Adrenal gland (tissue), 12 donors: Measurements from ENCODE around the gene ALDH18A1. TPM values are rescaled to one million over a fixed set of nuclear protein-coding genes. Genes with fewer than 3 reads are reported as not detected.

Experiments
- DNase-seq, 7 donors: peaks; one replicate each; pipeline ENCODE4 v3.0.0-alpha.2; 2019 to 2020
- H3K27ac ChIP-seq, 5 donors: fragments of 200-600 bp; sonication (generic) in 4 of 5; 1 replicate in 3 of 5; 2 replicates in 2 of 5; pipeline versions ENCODE4 v1.5.1 to v1.8.0; 2016 to 2020; ENCODE audit warnings: mild to moderate bottlenecking in 1 of 5
- H3K27me3 ChIP-seq: fragments of 200-600 bp; 2 replicates; pipeline ENCODE4 v1.8.0; 2021
- H3K36me3 ChIP-seq, 2 donors: fragments of 200-600 bp; replicated peaks in 1 of 2; 1 replicate in 1 of 2; 2 replicates in 1 of 2; pipeline versions ENCODE4 v1.5.1 to v1.8.0; 2018 to 2022
- H3K4me1 ChIP-seq, 2 donors: fragments of 200-600 bp; replicated peaks in 1 of 2; 1 replicate in 1 of 2; 2 replicates in 1 of 2; pipeline versions ENCODE4 v1.5.1 to v1.8.0; 2018 to 2021
- H3K4me3 ChIP-seq, 4 donors: fragments of 200-600 bp; sonication (generic) in 3 of 4; one replicate each; pipeline ENCODE4 v1.5.1; 2016 to 2018
- H3K9me3 ChIP-seq, 3 donors: fragments of 200-600 bp; sonication (generic) in 1 of 3; replicated peaks in 1 of 3; 1 replicate in 2 of 3; 2 replicates in 1 of 3; pipeline versions ENCODE4 v1.5.1 to v1.8.0; 2016 to 2021
- POLR2A ChIP-seq, 2 donors: fragments of 450-650 bp; IDR thresholded peaks; one replicate each; pipeline ENCODE4 v1.6.1; 2017; ENCODE audit warnings: antibody characterized with exemption in 2 of 2, mild to moderate bottlenecking in 2 of 2, moderate library complexity in 1 of 2
- WGBS, 4 donors: extraction: QIAGEN DNeasy Blood & Tissue Kit in 2 of 4; methylation state at CpG; one replicate each; pipeline versions ENCODE4 v1.1.5 to v1.1.7; 2013 to 2017; 5-methylcytosine and 5-hydroxymethylcytosine counted together
- intact Hi-C, 2 donors: fragments of 100-400 bp; cut with DNase I; formaldehyde crosslinking; loops; one replicate each; pipeline versions ENCODE4 v1.14.1 to v1.15.0; 2022 to 2023
- polyA plus RNA-seq, 3 donors: library from polyadenylated mRNA; stranded (reverse); fragments of 200-250 nt in 2 of 3; fragments of 350-450 nt in 1 of 3; fragmentation: Illumina TruSeq in 1 of 3; extraction: RNeasy Lipid Tissue Mini Kit (QIAGEN cat#74804) in 1 of 3; gene quantifications; one replicate each; pipeline ENCODE4 v1.2.3, GENCODE V29; 2013 to 2014
- total RNA-seq, 9 donors: library from RNA; depleted of rRNA in 4 of 9; stranded (reverse); fragments of >200 nt in 4 of 9; fragments of 120-200 nt in 1 of 9; fragmentation: NEBNext Ultra II Directional in 1 of 9; extraction: Animal tissue kit (Norgen Biotek cat#: 25700) in 1 of 9; gene quantifications; one replicate each; pipeline versions ENCODE4 v1.1.0 to v1.2.4, GENCODE V29; 2013 to 2023
- TF ChIP-seq, protein P1 (sequence below), 6 experiments: fragments of 450-650 bp in 4 of 6; fragments of 200-600 bp in 2 of 6; sonication (generic) in 1 of 6; IDR thresholded peaks; 1 replicate in 5 of 6; 2 replicates in 1 of 6; pipeline versions ENCODE4 v1.5.1 to v1.8.0; 2016 to 2021; ENCODE audit warnings: antibody characterized with exemption in 6 of 6, mild to moderate bottlenecking in 2 of 6, moderate library complexity in 1 of 6
- donor health status: healthy with polysubstance abuse.
- donor health status: Bipolar disorder and iron deficiency.
- donor health status: DM: yes; HTN: yes; CAD: no.
- donor health status: DM: no; HTN: no; CAD: no.
- donor health status: DM: no; HTN: no; CAD: no.
- donor health status: DM: yes; HTN: yes; CAD: no.

The ALDH18A1 gene
- total and polyA plus RNA-seq, 12 donors: 16.4 to 52.7 (median 39.8) TPM

DNA sequence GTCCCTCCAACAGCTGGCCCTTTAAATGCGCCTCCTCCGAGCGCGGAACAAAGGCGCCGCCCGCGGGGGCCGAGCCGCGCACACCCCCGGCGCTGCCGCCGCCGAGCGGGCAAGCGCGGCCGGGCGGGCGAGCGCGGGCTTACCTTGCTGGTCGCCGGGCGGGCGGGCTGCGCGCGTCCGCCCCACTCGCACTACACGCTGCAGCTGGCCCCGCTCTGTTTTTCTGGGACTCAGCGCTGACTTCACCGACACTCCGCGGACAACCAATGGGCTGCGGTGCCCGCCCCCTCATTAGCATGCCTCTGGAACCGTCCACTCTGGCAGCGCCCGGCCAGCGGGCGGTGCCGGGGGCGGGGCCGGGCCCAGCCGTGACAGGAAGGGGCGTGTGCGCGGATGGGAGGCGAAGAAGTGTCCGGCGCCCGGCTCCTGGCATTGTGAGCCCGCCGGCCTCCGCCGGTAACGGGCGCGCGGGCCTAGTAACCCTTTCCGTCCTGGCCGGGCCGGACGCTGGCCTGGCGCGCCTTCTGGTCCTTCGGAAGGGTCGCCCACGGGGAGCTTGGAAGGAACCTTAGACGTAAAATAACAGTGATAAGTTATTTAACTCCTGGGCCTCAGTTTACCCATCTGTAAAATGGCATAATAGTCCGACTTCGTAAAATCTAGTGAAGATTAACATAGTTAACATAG, 95.2 kb downstream of the ALDH18A1 start, which contains the start of gene SORBS1:
TSS of gene SORBS1 (minus strand) at position 195 of the 687 bp plus-strand sequence. CDS start 120,236 bp downstream, outside the sequence.
- Histone ChIP-seq H3K9me3 (no peaks in the 10 kb centered on the region), H3K4me3 (peak within 1 kb of the TSS; percentile 25 to 92 (median 52)), H3K27ac (peak within 1 kb of the TSS in 3 of 5 donors; percentile 78 to 92 (median 83)), H3K27me3 (no peaks in the 10 kb centered on the region), H3K4me1 (peaks cover 0 to 4% of the 10 kb centered on the region in 2 donors), H3K36me3 (no peaks in the 10 kb centered on the region)
- WGBS, 4 donors: 1 to 5% (median 3%) methylated on average over 29 to 77 of the region's 77 CpGs
- intact Hi-C loops: no loop called here
- DNase-seq: peak; percentile 96 to 99 (median 97)
- TF ChIP-seq POLR2A (IDR thresholded peaks at IDR 0.05): peak; percentile 86 to 98
- TF ChIP-seq, protein P1, sequence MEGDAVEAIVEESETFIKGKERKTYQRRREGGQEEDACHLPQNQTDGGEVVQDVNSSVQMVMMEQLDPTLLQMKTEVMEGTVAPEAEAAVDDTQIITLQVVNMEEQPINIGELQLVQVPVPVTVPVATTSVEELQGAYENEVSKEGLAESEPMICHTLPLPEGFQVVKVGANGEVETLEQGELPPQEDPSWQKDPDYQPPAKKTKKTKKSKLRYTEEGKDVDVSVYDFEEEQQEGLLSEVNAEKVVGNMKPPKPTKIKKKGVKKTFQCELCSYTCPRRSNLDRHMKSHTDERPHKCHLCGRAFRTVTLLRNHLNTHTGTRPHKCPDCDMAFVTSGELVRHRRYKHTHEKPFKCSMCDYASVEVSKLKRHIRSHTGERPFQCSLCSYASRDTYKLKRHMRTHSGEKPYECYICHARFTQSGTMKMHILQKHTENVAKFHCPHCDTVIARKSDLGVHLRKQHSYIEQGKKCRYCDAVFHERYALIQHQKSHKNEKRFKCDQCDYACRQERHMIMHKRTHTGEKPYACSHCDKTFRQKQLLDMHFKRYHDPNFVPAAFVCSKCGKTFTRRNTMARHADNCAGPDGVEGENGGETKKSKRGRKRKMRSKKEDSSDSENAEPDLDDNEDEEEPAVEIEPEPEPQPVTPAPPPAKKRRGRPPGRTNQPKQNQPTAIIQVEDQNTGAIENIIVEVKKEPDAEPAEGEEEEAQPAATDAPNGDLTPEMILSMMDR (IDR thresholded peaks at IDR 0.05): no peak

DNA sequence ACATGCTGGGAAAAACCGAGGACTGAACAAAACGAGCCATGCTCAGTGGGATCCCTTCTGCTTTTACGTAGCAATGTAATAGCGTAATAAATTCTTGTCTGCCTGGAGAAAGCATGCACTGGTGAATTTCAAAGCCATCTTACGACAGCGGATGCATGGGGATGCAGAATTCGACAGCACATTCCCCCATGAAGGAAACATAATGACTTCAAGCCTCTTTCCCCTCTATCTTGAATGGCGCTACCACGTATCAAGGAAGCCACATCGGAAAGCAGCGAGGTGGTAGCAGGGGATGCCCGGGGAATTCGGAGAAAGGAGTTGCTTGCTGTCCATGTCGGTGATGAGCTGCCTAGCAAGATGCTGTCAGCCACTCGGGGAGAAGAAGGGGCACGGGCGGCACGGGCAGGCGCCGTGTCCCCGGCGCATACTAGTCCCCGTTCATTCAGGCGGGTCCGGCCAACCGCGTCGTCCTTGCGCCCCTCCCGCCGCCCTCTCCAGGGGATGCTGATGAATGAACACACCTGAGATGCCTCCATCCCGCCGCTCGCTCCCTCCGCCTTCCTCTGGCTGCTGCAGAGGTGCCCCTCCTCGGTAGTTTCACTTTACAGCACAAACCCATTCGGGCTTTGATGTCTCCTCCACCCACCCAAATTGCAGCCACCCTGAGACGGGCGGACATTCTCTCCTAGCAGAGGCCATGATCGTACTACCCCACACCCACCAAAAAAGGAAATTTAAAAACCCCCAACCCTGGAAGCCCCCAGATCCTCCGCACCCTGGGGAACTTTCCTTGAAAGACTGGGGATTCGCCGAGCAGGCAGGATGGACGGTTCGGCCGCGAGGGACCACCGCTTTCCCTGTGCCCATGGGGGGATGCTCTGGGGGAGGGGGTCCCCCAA, 96.0 kb downstream of the ALDH18A1 start:
- H3K9me3 ChIP-seq: no peaks in the 10 kb centered on the region
- no peaks in the 10 kb centered on the region for H3K36me3 ChIP-seq
- peak overlapping the region; percentile 25 to 92 (median 52) for H3K4me3 ChIP-seq
- peak overlapping the region in 3 of 5 donors; percentile 78 to 92 (median 83) for H3K27ac ChIP-seq
- intact Hi-C loops: no loop called here
- H3K4me1 ChIP-seq: peaks cover 0 to 4% of the 10 kb centered on the region in 2 donors
- DNase-seq: peak; percentile 27 to 72 (median 38)
- whole genome bisulfite sequencing, 4 donors: 1 to 2% (median 2%) methylated on average over 22 to 48 of the region's 48 CpGs
- TF ChIP-seq, protein P1 (IDR thresholded peaks at IDR 0.05): no peak
- TF ChIP-seq POLR2A (IDR thresholded peaks at IDR 0.05): no peak
- H3K27me3 ChIP-seq: no peaks in the 10 kb centered on the region

DNA sequence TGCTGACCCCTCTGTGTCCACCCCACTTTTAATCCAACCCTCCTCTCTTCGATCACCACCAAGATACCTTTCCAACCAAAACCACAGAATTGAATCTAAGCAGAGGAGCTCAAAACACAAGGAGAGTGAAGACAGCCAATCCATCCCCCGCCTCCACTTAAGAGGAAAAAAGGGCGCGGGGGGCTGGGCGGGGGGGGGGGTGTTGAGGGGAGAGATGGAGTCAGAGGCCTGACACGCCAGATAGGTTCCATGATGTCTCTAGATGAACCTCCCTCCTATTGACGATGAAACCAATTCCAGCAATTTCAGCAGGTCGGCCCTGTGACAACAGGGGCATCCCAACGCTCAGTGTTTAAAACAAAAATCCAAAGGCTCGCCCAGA, 96.6 kb downstream of the ALDH18A1 start:
- Histone ChIP-seq H3K36me3 (no peaks in the 10 kb centered on the region), H3K27me3 (no peaks in the 10 kb centered on the region), H3K27ac (peak overlapping the region in 2 of 5 donors; percentile 83 to 92), H3K4me3 (peak overlapping the region in 2 of 4 donors; percentile 78 to 92), H3K4me1 (peaks cover 0 to 4% of the 10 kb centered on the region in 2 donors), H3K9me3 (no peaks in the 10 kb centered on the region)
- no peak for TF ChIP-seq POLR2A (IDR thresholded peaks at IDR 0.05)
- TF ChIP-seq, protein P1 (IDR thresholded peaks at IDR 0.05): no peak
- 34 to 46% (median 39%) methylated on average over 9 to 10 of the region's 10 CpGs for WGBS, 4 donors
- intact Hi-C loops: no loop called here
- no peak for DNase-seq

DNA sequence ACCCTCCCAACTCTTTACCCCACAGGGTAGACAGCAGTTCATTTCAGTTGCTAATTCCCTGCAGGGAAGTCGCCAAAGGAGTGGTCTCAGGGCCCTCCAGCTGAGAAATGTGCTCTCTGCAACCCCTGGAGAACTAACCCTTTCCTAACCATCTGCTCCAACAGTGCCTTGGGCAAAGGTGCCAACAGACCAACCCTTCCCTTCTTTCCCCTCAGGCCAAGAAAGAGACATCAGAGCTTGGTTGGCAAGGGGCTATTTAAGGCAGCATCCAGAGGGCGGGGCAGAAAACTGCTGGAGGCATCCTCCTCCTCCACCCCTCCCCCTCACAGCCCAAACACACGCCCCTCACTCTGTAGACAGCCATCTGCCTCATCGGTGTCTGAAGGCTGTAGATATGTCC, 97.0 kb downstream of the ALDH18A1 start:
- no peak for TF ChIP-seq POLR2A (IDR thresholded peaks at IDR 0.05)
- TF ChIP-seq, protein P1 (IDR thresholded peaks at IDR 0.05): no peak
- Histone ChIP-seq H3K9me3 (no peaks in the 10 kb centered on the region), H3K36me3 (no peaks in the 10 kb centered on the region), H3K27me3 (no peaks in the 10 kb centered on the region), H3K4me1 (peaks cover 0 to 4% of the 10 kb centered on the region in 2 donors), H3K27ac (peak overlapping the region in 2 of 5 donors; percentile 44 to 92), H3K4me3 (peak overlapping the region in 1 of 4 donors; percentile 92)
- intact Hi-C loops: no loop called here
- peak in 1 of 7 donors; percentile 17 for DNase-seq
- 60 to 75% (median 63%) methylated on average over 4 of the region's 4 CpGs for WGBS, 4 donors
